ENCODE data around the gene SLC44A1. TPM values are rescaled to one million over a fixed set of nuclear protein-coding genes. Genes with fewer than 3 reads are reported as not detected.

Gene SLC44A1
- total RNA-seq, 1 experiment from 2014 or later = 55.4 TPM

GRCh38 chr9:105392531-105392930 is 148.1 kb downstream of the SLC44A1 start:
- peak; percentile 77 for DNase-seq (ENCODE audit: low read depth)

GRCh38 chr9:105393576-105394344 is 149.3 kb downstream of the SLC44A1 start:
- no peak for DNase-seq (ENCODE audit: low read depth)

- no peak for DNase-seq (ENCODE audit: low read depth)
These were observed 152.0 kb downstream of the SLC44A1 start for GRCh38 chr9:105396441-105396840.

- DNase-seq (ENCODE audit: low read depth) = no peak
These were observed 152.4 kb downstream of the SLC44A1 start for GRCh38 chr9:105396901-105397300.

- DNase-seq (ENCODE audit: low read depth) = no peak
These were observed 154.7 kb downstream of the SLC44A1 start for GRCh38 chr9:105399117-105399516.

GRCh38 chr9:105401651-105402050 is 157.2 kb downstream of the SLC44A1 start:
- no peak for DNase-seq (ENCODE audit: low read depth)

GRCh38 chr9:105403552-105404248 is 159.2 kb downstream of the SLC44A1 start:
- no peak for DNase-seq (ENCODE audit: low read depth)

GRCh38 chr9:105405514-105406131 is 161.2 kb downstream of the SLC44A1 start:
- peak; percentile 78 for DNase-seq (ENCODE audit: low read depth)

- no peak for DNase-seq (ENCODE audit: low read depth)
These were observed 161.9 kb downstream of the SLC44A1 start for GRCh38 chr9:105406369-105406768.

GRCh38 chr9:105413525-105413924 is 169.1 kb downstream of the SLC44A1 start:
- DNase-seq (ENCODE audit: low read depth) = peak; percentile 58

GRCh38 chr9:105414947-105415661 is 170.7 kb downstream of the SLC44A1 start:
- peak; percentile 47 for DNase-seq (ENCODE audit: low read depth)

GRCh38 chr9:105415662-105415980 is 171.2 kb downstream of the SLC44A1 start:
- no peak for DNase-seq (ENCODE audit: low read depth)

GRCh38 chr9:105416840-105417239 is 172.4 kb downstream of the SLC44A1 start:
- DNase-seq (ENCODE audit: low read depth) = no peak

GRCh38 chr9:105418588-105419500 is 174.4 kb downstream of the SLC44A1 start:
- no peak for DNase-seq (ENCODE audit: low read depth)

- DNase-seq (ENCODE audit: low read depth) = no peak
These were observed 175.6 kb downstream of the SLC44A1 start for GRCh38 chr9:105419816-105420597.

GRCh38 chr9:105421154-105421553 is 176.7 kb downstream of the SLC44A1 start:
- no peak for DNase-seq (ENCODE audit: low read depth)

GRCh38 chr9:105421864-105422263 is 177.4 kb downstream of the SLC44A1 start:
- DNase-seq (ENCODE audit: low read depth) = no peak

- no peak for DNase-seq (ENCODE audit: low read depth)
These were observed 181.5 kb downstream of the SLC44A1 start for GRCh38 chr9:105425816-105426433.

- no peak for DNase-seq (ENCODE audit: low read depth)
These were observed 182.2 kb downstream of the SLC44A1 start for GRCh38 chr9:105426657-105427056.

Data from M059J (cell line).